Stimulated activated CD8-positive, alpha-beta memory T cell treated with anti-CD3 and anti-CD28 coated beads, Interleukin-2, amount 100 ng/mL, for 1 hour (primary cell): ENCODE results near the gene TREML4.
A peak's percentile ranks its signal among the peaks of the same experiment; 100 is the strongest.

Experiments
- DNase-seq, 2 donors: peaks; one replicate each; pipeline ENCODE4 v3.0.0-alpha.2; 2020; ENCODE audit warnings: low read depth in 2 of 2

Gene TREML4

GRCh38 chr6:41252401-41253169 lies 24.4 kb downstream of the TREML4 start:
- DNase-seq = no peak

- DNase-seq = no peak
Observed at GRCh38 chr6:41255110-41255509, 27.0 kb downstream of the TREML4 start.

- DNase-seq = no peak
Observed at GRCh38 chr6:41255638-41256246, 27.6 kb downstream of the TREML4 start.

- DNase-seq = no peak
Observed at GRCh38 chr6:41256383-41256782, 28.2 kb downstream of the TREML4 start.

- DNase-seq = no peak
Observed at GRCh38 chr6:41257369-41258195, 29.4 kb downstream of the TREML4 start.

GRCh38 chr6:41258196-41258493 lies 30.0 kb downstream of the TREML4 start:
- DNase-seq = no peak

- no peak for DNase-seq
Observed at GRCh38 chr6:41262401-41262800, 34.3 kb downstream of the TREML4 start.

GRCh38 chr6:41263267-41263666 lies 35.1 kb downstream of the TREML4 start:
- no peak for DNase-seq

- DNase-seq = no peak
Observed at GRCh38 chr6:41266541-41266940, 38.4 kb downstream of the TREML4 start.

GRCh38 chr6:41268478-41268877 lies 40.3 kb downstream of the TREML4 start:
- DNase-seq = no peak

- no peak for DNase-seq
Observed at GRCh38 chr6:41269166-41269565, 41.0 kb downstream of the TREML4 start.

GRCh38 chr6:41269716-41270115 lies 41.6 kb downstream of the TREML4 start:
- no peak for DNase-seq

- no peak for DNase-seq
Observed at GRCh38 chr6:41271901-41272395, 43.8 kb downstream of the TREML4 start.

- no peak for DNase-seq
Observed at GRCh38 chr6:41272591-41273240, 44.6 kb downstream of the TREML4 start.

GRCh38 chr6:41273714-41274113 lies 45.6 kb downstream of the TREML4 start:
- no peak for DNase-seq

- no peak for DNase-seq
Observed at GRCh38 chr6:41274256-41274655, 46.1 kb downstream of the TREML4 start.

GRCh38 chr6:41275489-41275888 lies 47.3 kb downstream of the TREML4 start:
- DNase-seq = no peak

GRCh38 chr6:41277605-41278004 lies 49.5 kb downstream of the TREML4 start:
- DNase-seq = no peak

- DNase-seq = peak; percentile 18 to 43
Observed at GRCh38 chr6:41278699-41279405, 50.7 kb downstream of the TREML4 start.

GRCh38 chr6:41280381-41281057 lies 52.4 kb downstream of the TREML4 start:
- DNase-seq = no peak

- DNase-seq = no peak
Observed at GRCh38 chr6:41283600-41283999, 55.5 kb downstream of the TREML4 start.
